ENCODE results near the gene TICAM1.

- no peak for TF ChIP-seq CTCF (IDR thresholded peaks at IDR 0.05; ENCODE audit: low read depth, low read length)
- no peak for TF ChIP-seq POLR2A (IDR thresholded peaks at IDR 0.05; ENCODE audit: extremely low read depth, insufficient read length)
These were observed 10.2 kb downstream of the TICAM1 start for GRCh38 chr19:4821265-4821664.

Measured in NB4 (cell line).